Measurements from ENCODE around the gene CRACR2A. TPM values are rescaled to one million over a fixed set of nuclear protein-coding genes. Genes with fewer than 3 reads are reported as not detected.

CRACR2A gene
- polyA plus RNA-seq, 3 donors = 2.8 to 10.7 (median 5.8) TPM

- Mint-ChIP-seq H3K36me3 (no peaks in the 10 kb centered on the region), H3K9me3 (peaks cover 0 to 5% (median 2%) of the 10 kb centered on the region in 7 donors), H3K4me3 (no peak overlapping the region), H3K27me3 (ENCODE audit: low read depth in 3 of 3) (peaks cover 7 to 14% (median 11%) of the 10 kb centered on the region in 3 donors), H3K27ac (no peak overlapping the region), H3K4me1 (no peaks in the 10 kb centered on the region)
- TF ChIP-seq, protein P1, sequence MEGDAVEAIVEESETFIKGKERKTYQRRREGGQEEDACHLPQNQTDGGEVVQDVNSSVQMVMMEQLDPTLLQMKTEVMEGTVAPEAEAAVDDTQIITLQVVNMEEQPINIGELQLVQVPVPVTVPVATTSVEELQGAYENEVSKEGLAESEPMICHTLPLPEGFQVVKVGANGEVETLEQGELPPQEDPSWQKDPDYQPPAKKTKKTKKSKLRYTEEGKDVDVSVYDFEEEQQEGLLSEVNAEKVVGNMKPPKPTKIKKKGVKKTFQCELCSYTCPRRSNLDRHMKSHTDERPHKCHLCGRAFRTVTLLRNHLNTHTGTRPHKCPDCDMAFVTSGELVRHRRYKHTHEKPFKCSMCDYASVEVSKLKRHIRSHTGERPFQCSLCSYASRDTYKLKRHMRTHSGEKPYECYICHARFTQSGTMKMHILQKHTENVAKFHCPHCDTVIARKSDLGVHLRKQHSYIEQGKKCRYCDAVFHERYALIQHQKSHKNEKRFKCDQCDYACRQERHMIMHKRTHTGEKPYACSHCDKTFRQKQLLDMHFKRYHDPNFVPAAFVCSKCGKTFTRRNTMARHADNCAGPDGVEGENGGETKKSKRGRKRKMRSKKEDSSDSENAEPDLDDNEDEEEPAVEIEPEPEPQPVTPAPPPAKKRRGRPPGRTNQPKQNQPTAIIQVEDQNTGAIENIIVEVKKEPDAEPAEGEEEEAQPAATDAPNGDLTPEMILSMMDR (IDR thresholded peaks at IDR 0.05) = no peak
- no peak for DNase-seq
- Histone ChIP-seq H3K27me3 (ENCODE audit: control insufficient read depth in 2 of 2, insufficient read depth in 2 of 2, low read length in 2 of 2) (peaks cover 0 to 7% of the 10 kb centered on the region in 2 donors), H3K4me3 (replicated peaks in 1 of 3; ENCODE audit: low read depth in 2 of 3, low read length in 3 of 3) (no peak overlapping the region), H3K9ac (ENCODE audit: insufficient read depth, low read length, poor library complexity, severe bottlenecking) (no peak overlapping the region), H3K79me2 (ENCODE audit: insufficient read depth, low read length) (no peaks in the 10 kb centered on the region), H3K4me1 (ENCODE audit: control insufficient read depth in 1 of 2, insufficient read depth in 2 of 2, low read length in 2 of 2) (no peaks in the 10 kb centered on the region), H4K20me1 (ENCODE audit: insufficient read depth, low read length) (no peaks in the 10 kb centered on the region), H3K36me3 (replicated peaks in 1 of 2; ENCODE audit: control insufficient read depth in 1 of 2, insufficient read depth in 2 of 2, low read length in 2 of 2) (no peaks in the 10 kb centered on the region), H3K27ac (ENCODE audit: low read depth in 1 of 2, low read length in 2 of 2) (no peak overlapping the region), H3K4me2 (replicated peaks; ENCODE audit: extremely low read depth, low read length, poor library complexity, severe bottlenecking) (no peak overlapping the region), H2AFZ (ENCODE audit: insufficient read depth, low read depth, low read length, poor library complexity, severe bottlenecking) (no peak overlapping the region), H3K9me3 (replicated peaks in 1 of 2; ENCODE audit: control insufficient read depth in 1 of 2, insufficient read depth in 1 of 2, low read length in 2 of 2) (no peaks in the 10 kb centered on the region)
- intact Hi-C loops (cut with micrococcal nuclease) = no loop called here
- 95% methylated on average over 4 of the region's 9 CpGs for WGBS (ENCODE audit: insufficient coverage)
Observed at GRCh38 chr12:3587402-3588013, 165.4 kb downstream of the CRACR2A start.

DNA sequence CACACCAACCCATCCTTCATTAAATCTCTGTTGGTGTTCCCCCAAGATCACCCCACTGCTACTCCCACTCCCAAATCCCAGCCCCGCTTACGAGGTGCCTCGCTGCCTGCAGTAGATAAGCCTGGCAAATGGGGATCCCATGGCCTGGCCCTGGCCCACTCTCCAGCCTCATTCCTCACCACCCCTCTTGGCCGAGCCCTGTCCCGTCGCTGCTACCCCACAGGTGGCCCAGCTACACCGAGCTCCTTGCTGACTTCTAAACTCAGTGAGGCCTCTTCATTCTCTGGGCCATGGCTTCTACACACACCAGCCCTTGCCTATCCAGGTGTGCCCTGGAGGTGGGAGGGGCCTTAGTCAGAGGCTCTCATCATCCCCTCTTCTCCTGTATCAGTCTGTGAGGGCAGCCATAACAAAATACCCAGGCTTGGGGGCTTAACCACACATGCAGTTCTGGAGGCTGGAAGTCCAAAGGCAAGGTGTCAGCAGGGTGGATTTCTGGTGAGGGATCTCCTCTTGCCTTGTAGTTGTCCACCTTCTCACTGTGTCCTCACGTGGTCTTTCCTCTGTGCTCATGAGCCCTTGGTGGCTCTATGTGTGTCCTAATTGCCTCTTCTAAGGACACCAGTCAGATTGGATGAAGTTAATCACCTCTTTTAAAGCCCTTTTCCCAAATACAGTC, 169.1 kb downstream of the CRACR2A start:
- DNase-seq = no peak
- Histone ChIP-seq H3K9ac (ENCODE audit: insufficient read depth, low read length, poor library complexity, severe bottlenecking) (no peak overlapping the region), H3K36me3 (replicated peaks in 1 of 2; ENCODE audit: control insufficient read depth in 1 of 2, insufficient read depth in 2 of 2, low read length in 2 of 2) (no peaks in the 10 kb centered on the region), H3K79me2 (ENCODE audit: insufficient read depth, low read length) (no peaks in the 10 kb centered on the region), H3K27ac (ENCODE audit: low read depth in 1 of 2, low read length in 2 of 2) (no peak overlapping the region), H4K20me1 (ENCODE audit: insufficient read depth, low read length) (no peaks in the 10 kb centered on the region), H3K4me2 (replicated peaks; ENCODE audit: extremely low read depth, low read length, poor library complexity, severe bottlenecking) (no peak overlapping the region), H2AFZ (ENCODE audit: insufficient read depth, low read depth, low read length, poor library complexity, severe bottlenecking) (no peak overlapping the region), H3K9me3 (replicated peaks in 1 of 2; ENCODE audit: control insufficient read depth in 1 of 2, insufficient read depth in 1 of 2, low read length in 2 of 2) (no peaks in the 10 kb centered on the region), H3K4me3 (replicated peaks in 1 of 3; ENCODE audit: low read depth in 2 of 3, low read length in 3 of 3) (no peak overlapping the region), H3K4me1 (ENCODE audit: control insufficient read depth in 1 of 2, insufficient read depth in 2 of 2, low read length in 2 of 2) (no peaks in the 10 kb centered on the region), H3K27me3 (ENCODE audit: control insufficient read depth in 2 of 2, insufficient read depth in 2 of 2, low read length in 2 of 2) (peaks cover 0 to 7% of the 10 kb centered on the region in 2 donors)
- Mint-ChIP-seq H3K9me3 (peaks cover 0 to 5% (median 2%) of the 10 kb centered on the region in 7 donors), H3K36me3 (no peaks in the 10 kb centered on the region), H3K27me3 (ENCODE audit: low read depth in 3 of 3) (peaks cover 9 to 14% (median 12%) of the 10 kb centered on the region in 3 donors), H3K27ac (no peak overlapping the region), H3K4me3 (no peak overlapping the region), H3K4me1 (no peaks in the 10 kb centered on the region)
- 98% methylated on average over 8 of the region's 8 CpGs for WGBS (ENCODE audit: insufficient coverage)
- intact Hi-C loops (cut with micrococcal nuclease) = no loop called here
- TF ChIP-seq, protein P1 (IDR thresholded peaks at IDR 0.05) = no peak

Measured in CD14-positive monocyte (primary cell).